ENCODE measurements around the gene HSCB. TPM values are rescaled to one million over a fixed set of nuclear protein-coding genes. Genes with fewer than 3 reads are reported as not detected.
A peak's percentile ranks its signal among the peaks of the same experiment; 100 is the strongest.
"Not testable (repeated sequence)": the region's sequence is repeated elsewhere in the genome, so short reads cannot be mapped to it uniquely, and the experiment has no call there.

Gene HSCB
- polyA plus RNA-seq, 4 donors: 19.7 to 22.7 (median 20.7) TPM

GRCh38 chr22:28737701-28738100 is 4.1 kb upstream of the HSCB start:
- no peak for DNase-seq (ENCODE audit: low read depth in 4 of 4, low spot score in 2 of 4)

GRCh38 chr22:28738876-28739275 is 3.0 kb upstream of the HSCB start:
- DNase-seq (ENCODE audit: low read depth in 4 of 4, low spot score in 2 of 4): not testable (repeated sequence)

- DNase-seq (ENCODE audit: low read depth in 4 of 4, low spot score in 2 of 4): no peak
These were observed 547 bp upstream of the HSCB start for GRCh38 chr22:28741200-28741784.

GRCh38 chr22:28742562-28742962 is 723 bp downstream of the HSCB start:
- peak in 1 of 4 donors; percentile 17 for DNase-seq (ENCODE audit: low read depth in 4 of 4, low spot score in 2 of 4)

- no peak for DNase-seq (ENCODE audit: low read depth in 4 of 4, low spot score in 2 of 4)
These were observed 2.0 kb downstream of the HSCB start for GRCh38 chr22:28743852-28744251.

- no peak for DNase-seq (ENCODE audit: low read depth in 4 of 4, low spot score in 2 of 4)
These were observed 8.6 kb downstream of the HSCB start for GRCh38 chr22:28750471-28750881.

- not testable (repeated sequence) for DNase-seq (ENCODE audit: low read depth in 4 of 4, low spot score in 2 of 4)
These were observed 12.7 kb downstream of the HSCB start for GRCh38 chr22:28754512-28754911.

GRCh38 chr22:28759861-28760560 is 18.2 kb downstream of the HSCB start:
- no peak for DNase-seq (ENCODE audit: low read depth in 4 of 4, low spot score in 2 of 4)

- DNase-seq (ENCODE audit: low read depth in 4 of 4, low spot score in 2 of 4): no peak
These were observed 19.6 kb downstream of the HSCB start for GRCh38 chr22:28761449-28761755.

GRCh38 chr22:28762000-28762399 is 20.2 kb downstream of the HSCB start:
- DNase-seq (ENCODE audit: low read depth in 4 of 4, low spot score in 2 of 4): not testable (repeated sequence)

GRCh38 chr22:28766628-28767027 is 24.8 kb downstream of the HSCB start:
- DNase-seq (ENCODE audit: low read depth in 4 of 4, low spot score in 2 of 4): no peak

- DNase-seq (ENCODE audit: low read depth in 4 of 4, low spot score in 2 of 4): no peak
These were observed 27.0 kb downstream of the HSCB start for GRCh38 chr22:28768701-28769393.

- DNase-seq (ENCODE audit: low read depth in 4 of 4, low spot score in 2 of 4): no peak
These were observed 27.7 kb downstream of the HSCB start for GRCh38 chr22:28769394-28770085.

- DNase-seq (ENCODE audit: low read depth in 4 of 4, low spot score in 2 of 4): no peak
These were observed 29.5 kb downstream of the HSCB start for GRCh38 chr22:28771195-28771791.

- peak; percentile 84 to 94 (median 88) for DNase-seq (ENCODE audit: low read depth in 4 of 4, low spot score in 2 of 4)
These were observed 31.0 kb downstream of the HSCB start, which contains the start of gene CCDC117 for GRCh38 chr22:28772633-28773460. Gene CCDC117, plus strand, starts transcription at chr22:28772695. Its CDS starts 155 bp downstream, at chr22:28772850.

GRCh38 chr22:28773461-28773867 is 31.6 kb downstream of the HSCB start:
- DNase-seq (ENCODE audit: low read depth in 4 of 4, low spot score in 2 of 4): no peak

GRCh38 chr22:28774378-28774777 is 32.5 kb downstream of the HSCB start:
- no peak for DNase-seq (ENCODE audit: low read depth in 4 of 4, low spot score in 2 of 4)

GRCh38 chr22:28779833-28780232 is 38.0 kb downstream of the HSCB start:
- no peak for DNase-seq (ENCODE audit: low read depth in 4 of 4, low spot score in 2 of 4)

- DNase-seq (ENCODE audit: low read depth in 4 of 4, low spot score in 2 of 4): no peak
These were observed 38.5 kb downstream of the HSCB start for GRCh38 chr22:28780296-28780695.

Measured in left renal cortex interstitium (tissue), 4 donors.